Measurements from ENCODE around the gene DISP3. TPM values are rescaled to one million over a fixed set of nuclear protein-coding genes. Genes with fewer than 3 reads are reported as not detected.

Gene DISP3
- total and polyA plus RNA-seq, 4 donors = 0.04 to 0.18 (median 0.07) TPM; not detected in 1

GRCh38 chr1:11518791-11519628 lies 40.1 kb downstream of the DISP3 start:
- no peak for ATAC-seq (ENCODE audit: insufficient read depth, low FRiP score)

GRCh38 chr1:11519629-11520031 lies 40.7 kb downstream of the DISP3 start:
- WGBS, 2 donors = 82 to 84% methylated on average over 12 to 13 of the region's 13 CpGs
- H3K27me3 ChIP-seq (ENCODE audit: control insufficient read depth in 3 of 3, insufficient read depth in 3 of 3, low read length in 2 of 3) = no peaks in the 10 kb centered on the region
- peak in 1 of 3 donors; percentile 4 for DNase-seq

More at GRCh38 chr1:11518791-11519628, 40.1 kb downstream of the DISP3 start:
- Histone ChIP-seq H3K9me3 (ENCODE audit: control insufficient read depth in 4 of 4, insufficient read depth in 3 of 4, low read length in 3 of 4) (no peaks in the 10 kb centered on the region), H3K4me1 (ENCODE audit: control insufficient read depth in 5 of 5, insufficient read depth in 5 of 5, low read length in 5 of 5) (no peaks in the 10 kb centered on the region), H3K4me3 (no peak overlapping the region), H3K36me3 (ENCODE audit: control insufficient read depth in 4 of 4, insufficient read depth in 4 of 4, low read length in 4 of 4) (no peaks in the 10 kb centered on the region), H3K9ac (ENCODE audit: insufficient read depth in 1 of 2, low read length in 2 of 2) (no peak overlapping the region), H3K27ac (ENCODE audit: low read depth in 1 of 2, low read length in 1 of 2) (no peak overlapping the region), H3K27me3 (ENCODE audit: control insufficient read depth in 3 of 3, insufficient read depth in 3 of 3, low read length in 2 of 3) (no peaks in the 10 kb centered on the region)
- TF ChIP-seq CTCF (IDR thresholded peaks at IDR 0.05; ENCODE audit: control extremely low read depth, extremely low read depth) = no peak
- 81 to 93% methylated on average over 18 of the region's 18 CpGs for WGBS, 2 donors
- peak in 1 of 3 donors; percentile 6 for DNase-seq

GRCh38 chr1:11520531-11521233 lies 41.7 kb downstream of the DISP3 start:
- 88 to 92% methylated on average over 23 of the region's 23 CpGs for WGBS, 2 donors
- Histone ChIP-seq H3K4me3 (no peak overlapping the region), H3K36me3 (ENCODE audit: control insufficient read depth in 4 of 4, insufficient read depth in 4 of 4, low read length in 4 of 4) (no peaks in the 10 kb centered on the region), H3K4me1 (ENCODE audit: control insufficient read depth in 5 of 5, insufficient read depth in 5 of 5, low read length in 5 of 5) (no peaks in the 10 kb centered on the region), H3K27ac (ENCODE audit: low read depth in 1 of 2, low read length in 1 of 2) (no peak overlapping the region), H3K9me3 (ENCODE audit: control insufficient read depth in 4 of 4, insufficient read depth in 3 of 4, low read length in 3 of 4) (no peaks in the 10 kb centered on the region), H3K27me3 (ENCODE audit: control insufficient read depth in 3 of 3, insufficient read depth in 3 of 3, low read length in 2 of 3) (no peaks in the 10 kb centered on the region), H3K9ac (ENCODE audit: insufficient read depth in 1 of 2, low read length in 2 of 2) (no peak overlapping the region)
- DNase-seq (peak in 1 of 3 donors; percentile 11), ATAC-seq (ENCODE audit: insufficient read depth, low FRiP score) (no peak)
- TF ChIP-seq CTCF (IDR thresholded peaks at IDR 0.05; ENCODE audit: control extremely low read depth, extremely low read depth) = no peak

More at GRCh38 chr1:11519629-11520031, 40.7 kb downstream of the DISP3 start:
- Histone ChIP-seq H3K9me3 (ENCODE audit: control insufficient read depth in 4 of 4, insufficient read depth in 3 of 4, low read length in 3 of 4) (no peaks in the 10 kb centered on the region), H3K4me3 (no peak overlapping the region), H3K4me1 (ENCODE audit: control insufficient read depth in 5 of 5, insufficient read depth in 5 of 5, low read length in 5 of 5) (no peaks in the 10 kb centered on the region), H3K36me3 (ENCODE audit: control insufficient read depth in 4 of 4, insufficient read depth in 4 of 4, low read length in 4 of 4) (no peaks in the 10 kb centered on the region), H3K9ac (ENCODE audit: insufficient read depth in 1 of 2, low read length in 2 of 2) (no peak overlapping the region), H3K27ac (ENCODE audit: low read depth in 1 of 2, low read length in 1 of 2) (no peak overlapping the region)
- no peak for TF ChIP-seq CTCF (IDR thresholded peaks at IDR 0.05; ENCODE audit: control extremely low read depth, extremely low read depth)
- no peak for ATAC-seq (ENCODE audit: insufficient read depth, low FRiP score)

Measured in lung (tissue), 12 donors.